Gastroesophageal sphincter (tissue), 4 donors: ENCODE results near the gene DOK6. TPM values are rescaled to one million over a fixed set of nuclear protein-coding genes. Genes with fewer than 3 reads are reported as not detected.

Experiments used
- ATAC-seq: fragments of 150-250 bp; one replicate; pipeline ENCODE4 v1.9.1; 2016; ENCODE audit warnings: mild to moderate bottlenecking, moderate library complexity
- H3K27ac ChIP-seq, 4 donors: fragments of 200-600 bp; sonication (generic) in 3 of 4; 1 replicate in 3 of 4; 2 replicates in 1 of 4; pipeline ENCODE4 v1.5.1; 2016 to 2019
- H3K27me3 ChIP-seq: fragments of 200-600 bp; sonication (generic); one replicate; pipeline ENCODE4 v1.5.1; 2019
- H3K36me3 ChIP-seq, 2 donors: fragments of 200-600 bp; sonication (generic); one replicate each; pipeline ENCODE4 v1.5.1; 2019; ENCODE audit warnings: control low read depth in 1 of 2
- H3K4me1 ChIP-seq, 3 donors: fragments of 200-600 bp; sonication (generic); 1 replicate in 2 of 3; 2 replicates in 1 of 3; pipeline ENCODE4 v1.5.1; 2016 to 2019; ENCODE audit warnings: control low read depth in 2 of 3
- H3K4me3 ChIP-seq, 2 donors: fragments of 200-600 bp; sonication (generic); one replicate each; pipeline ENCODE4 v1.5.1; 2019; ENCODE audit warnings: mild to moderate bottlenecking in 1 of 2, moderate library complexity in 1 of 2
- H3K9me3 ChIP-seq, 3 donors: fragments of 200-600 bp; sonication (generic); one replicate each; pipeline ENCODE4 v1.5.1; 2017 to 2019; ENCODE audit warnings: control low read depth in 2 of 3
- EP300 ChIP-seq: sonication (generic); formaldehyde crosslinking; IDR thresholded peaks from one replicate; pipeline ENCODE4 v1.6.1; 2017; ENCODE audit warnings: antibody characterized with exemption, mild to moderate bottlenecking
- POLR2A ChIP-seq, 2 donors: fragments of 450-650 bp; IDR thresholded peaks; one replicate each; pipeline ENCODE4 v1.6.1; 2017; ENCODE audit warnings: antibody characterized with exemption in 2 of 2, mild to moderate bottlenecking in 2 of 2, moderate library complexity in 1 of 2
- POLR2AphosphoS5 ChIP-seq: sonication (generic); formaldehyde crosslinking; IDR thresholded peaks from one replicate; pipeline ENCODE4 v1.6.1; 2017; ENCODE audit warnings: antibody characterized with exemption
- WGBS, 2 donors: methylation state at CpG; one replicate each; pipeline ENCODE4 v1.1.5; 2018; ENCODE audit warnings: low coverage in 1 of 2; 5-methylcytosine and 5-hydroxymethylcytosine counted together
- total RNA-seq, 4 donors: library from RNA; depleted of rRNA; stranded (reverse); fragments of >200 nt; gene quantifications; one replicate each; pipeline ENCODE4 v1.1.0, GENCODE V29; 2016
- TF ChIP-seq, protein P1 (sequence below), 4 experiments: fragments of 200-600 bp in 2 of 4; fragments of 450-650 bp in 2 of 4; sonication (generic) in 1 of 4; IDR thresholded peaks; one replicate each; pipeline ENCODE4 v1.5.1; 2017 to 2019; ENCODE audit warnings: antibody characterized with exemption in 4 of 4, mild to moderate bottlenecking in 2 of 4, moderate library complexity in 2 of 4

The DOK6 gene
- total RNA-seq, 4 donors from 2014 or later = 0.62 to 3.4 (median 2.7) TPM

DNA sequence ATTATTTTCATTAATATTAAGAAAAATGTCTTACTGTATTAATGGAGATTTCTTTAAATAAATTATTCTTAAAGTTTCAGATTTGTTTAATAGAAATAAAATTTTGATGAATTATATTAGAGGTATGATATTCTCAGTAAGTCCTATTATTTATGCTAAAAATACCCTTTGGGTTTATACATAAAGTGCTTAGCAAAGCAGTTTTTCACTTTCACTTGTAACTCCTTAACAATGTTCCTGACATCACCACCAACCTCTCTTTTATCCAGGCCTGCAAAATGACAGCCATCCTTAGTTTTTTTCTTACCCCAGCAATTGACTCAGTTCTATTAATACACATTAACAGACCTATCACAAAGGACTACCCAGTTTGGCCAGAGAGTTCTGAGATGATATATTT, 376.6 kb downstream of the DOK6 start:
- no peak for TF ChIP-seq POLR2AphosphoS5
- no peak for TF ChIP-seq POLR2A (IDR thresholded peaks at IDR 0.05)
- TF ChIP-seq, protein P1, sequence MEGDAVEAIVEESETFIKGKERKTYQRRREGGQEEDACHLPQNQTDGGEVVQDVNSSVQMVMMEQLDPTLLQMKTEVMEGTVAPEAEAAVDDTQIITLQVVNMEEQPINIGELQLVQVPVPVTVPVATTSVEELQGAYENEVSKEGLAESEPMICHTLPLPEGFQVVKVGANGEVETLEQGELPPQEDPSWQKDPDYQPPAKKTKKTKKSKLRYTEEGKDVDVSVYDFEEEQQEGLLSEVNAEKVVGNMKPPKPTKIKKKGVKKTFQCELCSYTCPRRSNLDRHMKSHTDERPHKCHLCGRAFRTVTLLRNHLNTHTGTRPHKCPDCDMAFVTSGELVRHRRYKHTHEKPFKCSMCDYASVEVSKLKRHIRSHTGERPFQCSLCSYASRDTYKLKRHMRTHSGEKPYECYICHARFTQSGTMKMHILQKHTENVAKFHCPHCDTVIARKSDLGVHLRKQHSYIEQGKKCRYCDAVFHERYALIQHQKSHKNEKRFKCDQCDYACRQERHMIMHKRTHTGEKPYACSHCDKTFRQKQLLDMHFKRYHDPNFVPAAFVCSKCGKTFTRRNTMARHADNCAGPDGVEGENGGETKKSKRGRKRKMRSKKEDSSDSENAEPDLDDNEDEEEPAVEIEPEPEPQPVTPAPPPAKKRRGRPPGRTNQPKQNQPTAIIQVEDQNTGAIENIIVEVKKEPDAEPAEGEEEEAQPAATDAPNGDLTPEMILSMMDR (IDR thresholded peaks at IDR 0.05) = no peak
- TF ChIP-seq EP300 = no peak
- no peak overlapping the region for H3K4me3 ChIP-seq

DNA sequence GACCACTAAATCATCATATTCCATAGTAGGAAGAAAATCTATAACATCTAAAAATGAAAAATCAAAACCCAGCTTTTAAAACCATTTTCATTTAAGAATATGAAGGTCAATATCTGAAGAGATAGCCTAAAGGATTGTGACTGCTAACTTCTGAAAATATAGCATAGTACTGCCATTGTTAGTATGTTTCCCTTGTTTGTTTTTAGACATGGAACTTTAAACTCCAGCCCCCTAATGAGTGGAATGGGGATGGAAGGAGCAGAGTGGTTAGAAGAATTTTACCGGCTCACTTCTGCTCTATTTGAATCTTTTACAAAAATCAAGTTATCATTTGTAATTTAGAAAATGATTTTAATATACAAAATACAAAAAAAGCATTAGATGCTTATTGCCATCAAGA, 378.0 kb downstream of the DOK6 start:
- Histone ChIP-seq H3K27ac (no peak overlapping the region), H3K27me3 (no peaks in the 10 kb centered on the region), H3K4me1 (no peaks in the 10 kb centered on the region), H3K36me3 (no peaks in the 10 kb centered on the region), H3K9me3 (no peaks in the 10 kb centered on the region), H3K4me3 (no peak overlapping the region)
- TF ChIP-seq, protein P1 (IDR thresholded peaks at IDR 0.05) = no peak
- no peak for TF ChIP-seq POLR2A (IDR thresholded peaks at IDR 0.05)
- no peak for TF ChIP-seq POLR2AphosphoS5
- TF ChIP-seq EP300 = no peak
- ATAC-seq = no peak
- 71 to 83% methylated on average over 1 of the region's 1 CpG for WGBS, 2 donors

More for the DNA sequence above, 376.6 kb downstream of the DOK6 start:
- no peak overlapping the region for H3K27ac ChIP-seq
- ATAC-seq = no peak
- no peaks in the 10 kb centered on the region for H3K9me3 ChIP-seq
- no peaks in the 10 kb centered on the region for H3K4me1 ChIP-seq
- no peaks in the 10 kb centered on the region for H3K36me3 ChIP-seq
- H3K27me3 ChIP-seq = no peaks in the 10 kb centered on the region

DNA sequence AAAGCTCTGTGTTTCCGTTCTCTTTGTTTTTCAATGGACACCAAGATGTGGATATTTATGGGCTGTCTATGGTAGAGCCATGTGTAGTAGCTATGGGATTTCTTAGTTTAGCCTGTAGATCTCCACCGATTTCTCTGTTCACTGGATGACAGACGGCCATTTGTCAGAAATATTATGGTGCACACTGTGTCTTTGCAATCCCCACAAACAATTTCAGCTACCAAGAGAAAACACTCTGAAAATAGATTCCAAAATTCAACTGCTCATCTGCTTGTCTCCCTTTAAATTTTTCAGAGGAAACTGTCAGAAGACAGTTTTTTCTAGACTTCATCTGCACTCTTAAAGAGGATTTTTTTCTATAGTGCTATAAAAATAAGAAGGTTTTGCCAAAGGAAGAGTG, 380.2 kb downstream of the DOK6 start:
- H3K4me3 ChIP-seq = no peak overlapping the region
- 73 to 93% methylated on average over 3 of the region's 3 CpGs for WGBS, 2 donors
- TF ChIP-seq EP300 (no peak), POLR2AphosphoS5 (no peak), POLR2A (IDR thresholded peaks at IDR 0.05) (no peak)
- TF ChIP-seq, protein P1 (IDR thresholded peaks at IDR 0.05) = no peak
- H3K27ac ChIP-seq = no peak overlapping the region
- no peak for ATAC-seq
- no peaks in the 10 kb centered on the region for H3K9me3 ChIP-seq
- H3K4me1 ChIP-seq = no peaks in the 10 kb centered on the region
- H3K36me3 ChIP-seq = no peaks in the 10 kb centered on the region
- no peaks in the 10 kb centered on the region for H3K27me3 ChIP-seq

DNA sequence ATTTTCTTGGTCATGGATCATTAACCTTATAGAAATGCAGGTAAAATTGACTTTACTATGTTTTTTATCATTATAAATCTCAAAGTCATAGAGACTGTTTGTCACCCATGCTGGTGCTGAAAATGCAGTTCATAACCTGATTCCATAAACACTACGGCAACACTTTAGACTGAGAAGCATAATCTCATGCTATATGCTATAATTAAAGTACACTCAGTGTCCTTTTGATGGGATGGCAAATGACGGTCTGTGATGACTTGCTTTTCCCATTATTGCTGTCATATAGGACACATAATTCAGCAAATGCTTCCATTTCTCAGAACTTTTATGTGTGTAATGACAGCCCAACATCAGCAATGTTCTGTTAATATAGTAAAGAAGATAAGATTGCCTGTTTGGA, 384.1 kb downstream of the DOK6 start:
- no peaks in the 10 kb centered on the region for H3K36me3 ChIP-seq
- no peaks in the 10 kb centered on the region for H3K9me3 ChIP-seq
- TF ChIP-seq, protein P1 (IDR thresholded peaks at IDR 0.05) = no peak
- no peak for TF ChIP-seq EP300
- no peak for TF ChIP-seq POLR2A (IDR thresholded peaks at IDR 0.05)
- no peak for TF ChIP-seq POLR2AphosphoS5
- 94% methylated on average over 2 of the region's 2 CpGs; no CpG with 5 or more reads in 1 of the 2 donors for WGBS, 2 donors
- no peak for ATAC-seq
- H3K4me1 ChIP-seq = no peaks in the 10 kb centered on the region
- H3K27ac ChIP-seq = no peak overlapping the region
- no peak overlapping the region for H3K4me3 ChIP-seq
- H3K27me3 ChIP-seq = no peaks in the 10 kb centered on the region

DNA sequence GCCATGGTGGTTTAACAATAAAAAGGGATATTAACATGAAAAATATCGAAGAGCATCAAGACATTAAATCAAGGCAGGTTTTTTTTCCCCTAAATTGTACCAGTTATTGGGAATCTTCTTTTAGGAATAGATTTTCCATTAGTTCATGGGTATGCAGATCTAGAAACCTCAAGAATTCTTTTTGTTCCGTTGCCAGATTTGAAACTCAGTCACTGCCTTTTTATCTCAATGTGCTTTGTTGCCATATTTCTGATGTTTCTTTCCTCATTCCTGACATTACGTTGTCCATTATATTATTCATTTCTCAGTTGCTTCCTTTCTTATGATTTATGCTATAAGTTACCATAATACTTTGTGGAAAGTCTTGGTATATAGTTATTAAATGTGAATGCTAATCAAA, 384.8 kb downstream of the DOK6 start:
- TF ChIP-seq, protein P1 (IDR thresholded peaks at IDR 0.05) = no peak
- TF ChIP-seq POLR2A (IDR thresholded peaks at IDR 0.05) = no peak
- no peak for TF ChIP-seq POLR2AphosphoS5
- TF ChIP-seq EP300 = no peak
- no peaks in the 10 kb centered on the region for H3K4me1 ChIP-seq
- ATAC-seq = no peak
- H3K36me3 ChIP-seq = no peaks in the 10 kb centered on the region
- 82% methylated on average over 3 of the region's 3 CpGs for WGBS, 2 donors
- no peak overlapping the region for H3K4me3 ChIP-seq
- H3K27me3 ChIP-seq = no peaks in the 10 kb centered on the region
- no peak overlapping the region for H3K27ac ChIP-seq
- H3K9me3 ChIP-seq = no peaks in the 10 kb centered on the region
